OCI-M2 (cell line): ENCODE results near the gene CALR.
A peak's percentile ranks its signal among the peaks of the same experiment; 100 is the strongest.
"Not testable (repeated sequence)": the region's sequence is repeated elsewhere in the genome, so short reads cannot be mapped to it uniquely, and the experiment has no call there.

Source experiments
- DNase-seq: peaks from one replicate; lab custom pipeline; 2025; ENCODE audit not compliant: unreplicated experiment; lab: John Stamatoyannopoulos, UW

The CALR gene

GRCh38 chr19:12933287-12934072 lies 4.9 kb upstream of the CALR start, which contains the start of gene FARSA:
Gene FARSA, minus strand, starts transcription at chr19:12933711. Its CDS starts 15 bp downstream, at chr19:12933696.
- peak; percentile 70 for DNase-seq

GRCh38 chr19:12935071-12935470 lies 3.3 kb upstream of the CALR start:
- no peak for DNase-seq

DNA sequence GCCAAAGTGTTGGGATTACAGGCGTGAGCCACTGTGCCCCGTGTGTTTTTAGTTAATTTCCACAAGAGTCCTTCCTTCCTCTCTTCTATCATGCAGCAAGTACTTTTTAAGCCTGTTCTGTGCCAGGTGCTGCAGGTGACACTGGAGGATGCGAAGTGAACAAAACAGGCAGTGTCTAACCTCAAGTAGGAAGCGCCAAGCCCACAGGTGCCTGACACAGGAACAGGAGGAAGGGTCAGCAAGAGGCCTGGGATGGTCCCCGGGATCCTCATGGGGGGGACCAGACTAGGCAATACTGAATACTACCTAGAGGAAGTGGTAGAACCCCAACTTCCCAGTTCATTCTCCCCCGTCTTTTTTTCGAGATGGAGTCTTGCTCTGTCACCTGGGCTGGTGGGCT lies 1.8 kb upstream of the CALR start:
- DNase-seq, result no peak

DNA sequence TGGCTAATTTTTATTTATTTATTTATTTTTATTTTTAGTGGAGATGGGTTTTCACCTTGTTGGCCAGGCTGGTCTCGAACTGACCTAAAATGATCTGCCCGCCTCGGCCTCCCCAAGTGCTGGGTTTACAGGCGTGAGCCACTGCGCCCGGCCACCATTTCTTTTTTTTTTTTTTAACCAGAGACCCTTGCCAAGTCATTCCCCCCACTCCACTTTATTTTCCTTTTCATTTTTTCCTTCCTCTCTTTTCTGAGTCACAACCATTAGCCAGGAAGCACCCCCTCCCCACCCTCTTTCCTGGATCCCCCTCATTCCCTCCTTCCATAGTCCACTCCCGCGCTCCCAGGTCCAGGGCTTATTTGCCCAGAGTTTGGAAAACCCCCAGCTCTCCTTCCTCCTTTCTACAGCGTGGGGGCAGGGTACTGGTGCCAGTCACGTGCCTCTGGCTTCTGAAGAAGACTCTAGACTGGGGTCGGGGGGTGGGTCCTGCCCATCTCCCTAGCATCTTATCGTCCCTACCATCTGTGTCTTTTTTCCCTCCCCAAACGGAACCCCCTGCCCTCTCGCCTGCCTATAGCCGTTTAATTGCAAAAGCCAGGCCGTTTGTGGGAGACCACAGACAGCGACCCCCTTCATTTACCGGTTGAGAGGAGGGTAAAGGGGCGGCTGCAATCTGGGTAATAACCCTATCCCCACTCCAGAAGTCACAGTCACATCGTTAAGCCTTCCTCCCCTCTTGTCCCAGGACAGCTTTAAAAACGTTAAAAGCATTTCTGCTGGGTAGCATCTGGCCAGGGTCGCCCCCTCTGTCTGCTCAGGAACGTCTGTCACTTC lies 1.1 kb upstream of the CALR start:
- DNase-seq, result no peak

DNA sequence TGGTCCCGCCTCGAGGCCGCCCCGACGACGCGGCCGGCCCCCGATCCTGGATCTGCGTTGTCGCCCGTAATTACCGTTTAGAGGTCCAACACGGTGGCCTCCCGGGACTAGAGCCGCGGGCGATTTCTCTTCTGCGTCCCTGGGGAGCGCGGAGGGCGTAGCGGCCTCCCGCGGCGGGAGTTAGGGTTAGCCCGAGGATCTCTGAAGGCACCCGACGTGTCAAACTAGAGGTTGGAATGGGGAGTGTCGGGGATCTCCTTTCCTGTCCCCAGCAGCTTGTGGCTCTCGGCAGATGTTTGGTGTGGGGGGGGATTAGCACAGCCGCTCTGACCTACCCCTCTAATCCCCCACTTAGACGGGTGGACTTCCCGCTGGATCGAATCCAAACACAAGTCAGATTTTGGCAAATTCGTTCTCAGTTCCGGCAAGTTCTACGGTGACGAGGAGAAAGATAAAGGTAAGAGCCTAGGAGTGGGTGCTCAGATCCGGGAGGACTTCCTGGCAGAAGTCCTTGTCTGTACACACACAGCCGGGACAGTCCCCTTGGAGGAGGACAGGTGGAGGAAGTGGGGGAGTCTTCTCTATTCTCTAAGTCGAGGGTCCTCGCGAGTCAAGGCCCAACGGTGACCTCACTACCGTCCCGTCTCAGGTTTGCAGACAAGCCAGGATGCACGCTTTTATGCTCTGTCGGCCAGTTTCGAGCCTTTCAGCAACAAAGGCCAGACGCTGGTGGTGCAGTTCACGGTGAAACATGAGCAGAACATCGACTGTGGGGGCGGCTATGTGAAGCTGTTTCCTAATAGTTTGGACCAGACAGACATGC lies 581 bp downstream of the CALR start:
- no peak for DNase-seq

DNA sequence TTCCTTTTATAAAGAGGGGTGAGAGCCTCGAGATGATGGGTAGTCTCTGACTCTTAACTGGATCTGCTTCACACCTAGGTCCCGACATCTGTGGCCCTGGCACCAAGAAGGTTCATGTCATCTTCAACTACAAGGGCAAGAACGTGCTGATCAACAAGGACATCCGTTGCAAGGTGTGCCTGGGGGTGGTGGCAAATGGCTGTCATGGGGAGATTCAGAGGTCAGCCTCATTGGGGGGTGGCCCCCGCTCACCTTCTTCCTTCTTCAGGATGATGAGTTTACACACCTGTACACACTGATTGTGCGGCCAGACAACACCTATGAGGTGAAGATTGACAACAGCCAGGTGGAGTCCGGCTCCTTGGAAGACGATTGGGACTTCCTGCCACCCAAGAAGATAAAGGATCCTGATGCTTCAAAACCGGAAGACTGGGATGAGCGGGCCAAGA lies 1.6 kb downstream of the CALR start:
- no peak for DNase-seq

DNA sequence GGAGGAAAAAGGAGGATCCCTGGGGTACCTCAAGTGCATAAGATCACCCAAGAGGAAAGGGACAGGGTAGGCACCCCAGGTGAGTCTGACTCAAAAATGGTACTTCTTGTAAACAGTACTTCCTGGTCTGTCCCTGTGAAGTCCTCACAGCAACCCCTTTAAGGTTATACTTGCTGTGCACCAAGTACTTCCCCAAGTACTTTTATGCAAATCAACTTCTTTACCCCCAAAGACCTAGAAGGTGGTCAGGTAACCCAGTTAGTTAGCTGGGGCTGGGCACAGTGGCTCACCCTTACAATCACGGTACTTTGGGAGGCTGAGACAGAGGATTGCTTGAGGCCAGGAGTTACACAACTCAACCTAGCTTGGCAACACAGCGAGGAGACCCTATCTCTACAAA lies 2.5 kb downstream of the CALR start:
- DNase-seq, result no peak

GRCh38 chr19:12943437-12944044 lies 5.1 kb downstream of the CALR start:
- no peak for DNase-seq

DNA sequence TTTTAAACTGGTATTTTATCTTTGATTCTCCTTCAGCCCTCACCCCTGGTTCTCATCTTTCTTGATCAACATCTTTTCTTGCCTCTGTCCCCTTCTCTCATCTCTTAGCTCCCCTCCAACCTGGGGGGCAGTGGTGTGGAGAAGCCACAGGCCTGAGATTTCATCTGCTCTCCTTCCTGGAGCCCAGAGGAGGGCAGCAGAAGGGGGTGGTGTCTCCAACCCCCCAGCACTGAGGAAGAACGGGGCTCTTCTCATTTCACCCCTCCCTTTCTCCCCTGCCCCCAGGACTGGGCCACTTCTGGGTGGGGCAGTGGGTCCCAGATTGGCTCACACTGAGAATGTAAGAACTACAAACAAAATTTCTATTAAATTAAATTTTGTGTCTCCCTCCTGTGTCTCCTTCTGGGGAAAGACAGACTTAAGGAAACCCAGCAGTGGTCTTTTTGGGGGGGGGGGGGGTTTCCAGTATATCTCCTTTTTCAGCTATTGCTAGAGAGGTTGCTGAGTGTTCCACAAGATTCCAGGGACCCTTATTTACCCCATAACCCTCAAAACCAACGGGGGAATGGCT lies 5.8 kb downstream of the CALR start:
- no peak for DNase-seq

- DNase-seq, result no peak
These were observed 7.2 kb downstream of the CALR start, which contains the start of gene RAD23A for GRCh38 chr19:12945479-12946091. Gene RAD23A, plus strand, starts transcription at chr19:12945862. Its CDS starts 87 bp downstream, at chr19:12945949.

GRCh38 chr19:12946092-12946721 lies 7.8 kb downstream of the CALR start:
- DNase-seq, result no peak

- DNase-seq, result no peak
These were observed 8.5 kb downstream of the CALR start for GRCh38 chr19:12946731-12947496.

DNA sequence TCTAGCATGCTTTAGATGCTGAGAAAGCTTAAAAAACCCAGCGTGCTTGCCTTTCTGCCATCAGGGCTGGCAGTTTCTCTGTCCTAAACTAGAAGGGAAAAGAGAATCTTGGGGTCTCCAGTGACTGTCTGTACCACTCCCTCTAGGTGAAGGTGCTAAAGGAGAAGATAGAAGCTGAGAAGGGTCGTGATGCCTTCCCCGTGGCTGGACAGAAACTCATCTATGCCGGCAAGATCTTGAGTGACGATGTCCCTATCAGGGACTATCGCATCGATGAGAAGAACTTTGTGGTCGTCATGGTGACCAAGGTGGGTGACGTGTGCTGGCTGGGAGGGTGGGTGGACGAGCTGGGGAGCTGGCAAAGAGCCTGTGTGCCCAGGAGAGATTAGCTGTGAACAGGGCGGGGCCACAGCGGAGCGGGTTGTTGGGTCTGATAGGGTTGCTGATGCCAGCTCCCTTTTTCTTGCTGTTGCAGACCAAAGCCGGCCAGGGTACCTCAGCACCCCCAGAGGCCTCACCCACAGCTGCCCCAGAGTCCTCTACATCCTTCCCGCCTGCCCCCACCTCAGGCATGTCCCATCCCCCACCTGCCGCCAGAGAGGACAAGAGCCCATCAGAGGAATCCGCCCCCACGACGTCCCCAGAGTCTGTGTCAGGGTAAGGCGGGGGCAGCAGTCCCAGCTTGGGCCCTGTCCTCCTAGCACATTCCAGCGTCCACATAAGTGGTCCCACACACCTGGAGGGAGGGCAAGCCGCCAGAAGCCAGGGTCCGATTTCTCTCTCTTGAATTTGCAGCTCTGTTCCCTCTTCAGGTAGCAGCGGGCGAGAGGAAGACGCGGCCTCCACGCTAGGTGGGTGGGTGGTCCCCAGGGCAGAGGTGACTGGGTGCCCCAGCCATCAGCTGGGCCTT lies 9.5 kb downstream of the CALR start:
- DNase-seq, result no peak

DNA sequence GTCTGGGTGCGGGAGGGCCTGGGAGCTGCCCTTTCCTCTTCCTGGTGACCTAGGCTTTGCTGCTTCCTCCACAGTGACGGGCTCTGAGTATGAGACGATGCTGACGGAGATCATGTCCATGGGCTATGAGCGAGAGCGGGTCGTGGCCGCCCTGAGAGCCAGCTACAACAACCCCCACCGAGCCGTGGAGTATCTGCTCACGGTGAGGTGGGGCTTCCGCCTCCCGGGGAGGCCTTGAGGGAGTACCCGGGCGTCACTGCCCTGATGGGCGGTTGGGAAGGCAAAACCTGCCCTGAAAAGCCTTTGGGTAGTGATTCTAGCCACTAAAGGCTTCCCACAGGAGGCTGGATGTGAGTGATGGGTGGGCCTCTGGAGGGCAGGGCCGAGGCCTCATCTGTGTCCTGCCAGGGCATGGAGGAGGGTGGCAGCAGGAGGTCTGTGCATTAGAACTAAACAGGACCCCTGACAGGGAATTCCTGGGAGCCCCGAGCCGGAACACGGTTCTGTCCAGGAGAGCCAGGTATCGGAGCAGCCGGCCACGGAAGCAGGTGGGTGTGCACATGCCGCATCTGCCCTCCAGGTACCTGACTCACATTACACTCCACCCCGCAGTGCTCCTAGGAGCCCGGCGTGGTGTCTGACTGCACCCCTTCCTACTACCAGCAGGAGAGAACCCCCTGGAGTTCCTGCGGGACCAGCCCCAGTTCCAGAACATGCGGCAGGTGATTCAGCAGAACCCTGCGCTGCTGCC lies 10.4 kb downstream of the CALR start:
- DNase-seq, result no peak

DNA sequence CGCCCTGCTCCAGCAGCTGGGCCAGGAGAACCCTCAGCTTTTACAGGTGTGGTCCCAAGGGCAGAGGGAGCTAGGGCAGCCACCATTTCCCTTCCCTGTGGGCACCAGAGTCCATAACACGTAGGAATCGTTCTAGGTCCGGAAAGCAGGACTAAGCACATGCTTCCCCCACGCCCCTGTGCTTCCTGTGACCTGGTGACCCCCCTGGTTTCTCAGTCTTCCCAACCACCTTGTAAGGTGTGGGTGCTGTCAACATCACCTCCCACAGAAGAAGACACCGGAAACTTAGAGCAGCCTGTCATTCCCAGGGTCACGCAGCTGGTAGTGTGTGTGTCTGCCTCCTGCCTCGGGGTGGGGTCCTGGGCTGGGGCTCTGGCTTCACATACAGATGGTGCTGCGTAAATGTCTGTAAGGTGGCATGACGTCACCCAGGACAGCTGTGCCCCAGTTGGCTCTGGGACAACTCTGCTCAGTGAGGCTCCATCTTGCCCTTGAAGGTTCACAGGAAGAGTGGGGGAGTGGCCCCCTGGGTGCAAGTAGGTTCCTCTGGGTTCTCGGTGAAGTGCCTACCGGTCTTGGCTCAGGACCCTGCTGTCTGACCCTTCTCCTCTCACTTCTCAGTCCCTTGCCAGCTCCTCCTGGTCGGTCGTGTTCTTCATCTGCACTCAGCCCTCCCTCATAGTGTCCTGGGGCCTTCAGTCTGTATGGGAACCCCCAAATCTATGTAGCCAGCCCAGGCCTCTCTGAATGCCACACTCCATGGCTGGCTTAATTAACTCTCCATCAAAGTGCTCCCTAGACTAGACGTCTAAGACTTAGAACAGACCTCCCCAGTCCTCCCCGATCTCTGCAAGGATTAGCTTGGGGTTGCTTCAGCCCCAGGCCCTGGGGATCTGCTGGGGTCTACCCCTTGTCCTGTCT lies 11.2 kb downstream of the CALR start:
- DNase-seq, result no peak

GRCh38 chr19:12952050-12952449 lies 13.6 kb downstream of the CALR start:
- DNase-seq, result not testable (repeated sequence)
